Measurements from ENCODE around the gene SLC8A2. TPM values are rescaled to one million over a fixed set of nuclear protein-coding genes. Genes with fewer than 3 reads are reported as not detected.
"Not testable (repeated sequence)": the region's sequence is repeated elsewhere in the genome, so short reads cannot be mapped to it uniquely, and the experiment has no call there.

The SLC8A2 gene
- total RNA-seq, 1 donor from 2014 or later: 25.3 TPM

GRCh38 chr19:47490031-47490430, 18.3 kb upstream of the SLC8A2 start:
- FAIRE-seq (no peak), DNase-seq (ENCODE audit: low spot score in 2 of 2) (no peak)

- FAIRE-seq: no peak
- no peak for DNase-seq (ENCODE audit: low spot score in 2 of 2)
Measured at GRCh38 chr19:47489072-47489914, 17.6 kb upstream of the SLC8A2 start.

- DNase-seq (ENCODE audit: low spot score in 2 of 2): no peak
- FAIRE-seq: no peak
Measured at GRCh38 chr19:47487551-47488515, 16.1 kb upstream of the SLC8A2 start.

- FAIRE-seq: no peak
- DNase-seq (ENCODE audit: low spot score in 2 of 2): no peak
Measured at GRCh38 chr19:47486900-47487299, 15.2 kb upstream of the SLC8A2 start.

- DNase-seq (ENCODE audit: low spot score in 2 of 2); FAIRE-seq: not testable (repeated sequence)
Measured at GRCh38 chr19:47486220-47486619, 14.5 kb upstream of the SLC8A2 start.

GRCh38 chr19:47485210-47485609, 13.5 kb upstream of the SLC8A2 start:
- DNase-seq (ENCODE audit: low spot score in 2 of 2) (no peak), FAIRE-seq (no peak)

GRCh38 chr19:47483800-47484690, 12.4 kb upstream of the SLC8A2 start, which contains the start of gene KPTN:
KPTN (minus strand) TSS chr19:47484219; CDS start chr19:47484160, 59 bp downstream.
- FAIRE-seq: no peak

GRCh38 chr19:47483200-47483599, 11.5 kb upstream of the SLC8A2 start:
- DNase-seq (ENCODE audit: low spot score in 2 of 2) (no peak), FAIRE-seq (no peak)

More at GRCh38 chr19:47483800-47484690, 12.4 kb upstream of the SLC8A2 start, which contains the start of gene KPTN:
- peak; percentile 95 to 97 for DNase-seq (ENCODE audit: low spot score in 2 of 2)

- DNase-seq (ENCODE audit: low spot score in 2 of 2) (no peak), FAIRE-seq (no peak)
Measured at GRCh38 chr19:47481460-47482052, 9.9 kb upstream of the SLC8A2 start.

GRCh38 chr19:47480658-47481057, 9.0 kb upstream of the SLC8A2 start:
- DNase-seq (ENCODE audit: low spot score in 2 of 2): no peak
- FAIRE-seq: no peak

GRCh38 chr19:47479701-47480503, 8.2 kb upstream of the SLC8A2 start:
- DNase-seq (ENCODE audit: low spot score in 2 of 2) (no peak), FAIRE-seq (no peak)

- no peak for FAIRE-seq
Measured at GRCh38 chr19:47476438-47476972, 4.8 kb upstream of the SLC8A2 start.

GRCh38 chr19:47475465-47475864, 3.8 kb upstream of the SLC8A2 start:
- FAIRE-seq: no peak
- no peak for DNase-seq (ENCODE audit: low spot score in 2 of 2)

More at GRCh38 chr19:47476438-47476972, 4.8 kb upstream of the SLC8A2 start:
- DNase-seq (ENCODE audit: low spot score in 2 of 2): no peak

GRCh38 chr19:47473336-47473735, 1.6 kb upstream of the SLC8A2 start:
- FAIRE-seq (no peak), DNase-seq (ENCODE audit: low spot score in 2 of 2) (no peak)

GRCh38 chr19:47471381-47471732, 336 bp downstream of the SLC8A2 start:
- FAIRE-seq: no peak
- no peak for DNase-seq (ENCODE audit: low spot score in 2 of 2)

GRCh38 chr19:47470447-47471195, 1.1 kb downstream of the SLC8A2 start:
- FAIRE-seq (no peak), DNase-seq (ENCODE audit: low spot score in 2 of 2) (no peak)

GRCh38 chr19:47469719-47470118, 2.0 kb downstream of the SLC8A2 start:
- DNase-seq (ENCODE audit: low spot score in 2 of 2) (no peak), FAIRE-seq (no peak)

- FAIRE-seq (no peak), DNase-seq (ENCODE audit: low spot score in 2 of 2) (no peak)
Measured at GRCh38 chr19:47469363-47469700, 2.4 kb downstream of the SLC8A2 start.
